GM19438 (cell line): ENCODE data around the gene ZNF597.
"Not testable (repeated sequence)": the region's sequence is repeated elsewhere in the genome, so short reads cannot be mapped to it uniquely, and the experiment has no call there.

ENCODE experiments used
- ATAC-seq: cut with Tn5 transposase; IDR thresholded peaks from one replicate; pipeline ENCODE4 v1.9.1; 2021; ENCODE audit warnings: low read depth; ENCODE audit not compliant: unreplicated experiment

ZNF597 gene

DNA sequence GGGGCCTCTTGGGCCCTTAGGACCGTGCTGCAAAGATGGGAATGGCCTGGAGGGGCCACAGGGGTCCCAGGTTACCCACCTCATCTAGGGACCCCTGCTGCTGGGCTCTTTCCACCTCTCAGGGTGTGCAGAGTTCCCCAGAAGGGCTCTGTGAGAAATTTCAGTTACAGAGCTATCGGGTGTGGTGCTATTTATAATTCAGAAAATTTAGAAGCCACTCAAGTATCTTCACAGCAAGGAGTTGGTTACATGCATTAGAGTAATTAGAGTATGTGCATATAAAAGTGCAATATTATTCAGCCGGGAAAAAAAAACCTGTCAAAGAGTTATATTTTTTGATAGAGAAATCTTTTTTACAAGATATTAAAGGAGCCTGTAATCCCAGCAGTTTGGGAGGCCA lies 33.1 kb upstream of the ZNF597 start:
- no peak for ATAC-seq

DNA sequence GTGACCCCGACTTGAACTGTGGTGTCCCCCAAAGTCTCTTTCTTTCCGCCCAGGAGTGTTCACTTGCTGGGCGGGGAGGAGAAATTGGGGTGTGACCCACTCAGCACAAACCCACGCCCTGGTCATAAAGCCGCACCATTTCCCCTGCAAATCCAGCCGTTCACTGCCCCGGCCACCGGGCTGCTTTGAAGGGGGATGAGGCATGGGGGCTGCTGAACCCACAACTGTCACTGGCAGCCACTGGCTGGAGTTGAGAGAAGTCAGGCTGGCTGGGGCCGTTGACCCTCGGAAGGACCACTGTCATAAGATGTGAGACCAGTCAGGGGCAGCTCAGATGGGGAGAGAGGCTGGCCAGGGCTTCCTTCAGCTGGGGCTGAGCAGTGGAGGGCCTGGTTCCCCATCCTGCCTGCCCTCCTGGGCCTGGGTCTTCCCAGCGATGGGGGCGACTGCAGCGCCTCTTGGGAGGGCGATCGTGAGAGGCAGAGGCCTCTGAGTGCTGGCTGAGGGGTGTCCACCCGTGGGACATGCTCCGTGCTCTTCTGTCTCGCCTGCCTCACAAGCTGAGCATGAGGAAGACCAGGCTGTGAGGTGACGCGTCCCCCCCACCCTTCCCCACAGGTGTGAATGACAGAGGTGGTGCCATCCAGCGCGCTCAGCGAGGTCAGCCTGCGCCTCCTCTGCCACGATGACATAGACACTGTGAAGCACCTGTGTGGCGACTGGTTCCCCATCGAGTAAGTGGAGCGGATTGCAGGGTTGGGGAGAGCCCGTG lies 32.5 kb upstream of the ZNF597 start:
- ATAC-seq = no peak

DNA sequence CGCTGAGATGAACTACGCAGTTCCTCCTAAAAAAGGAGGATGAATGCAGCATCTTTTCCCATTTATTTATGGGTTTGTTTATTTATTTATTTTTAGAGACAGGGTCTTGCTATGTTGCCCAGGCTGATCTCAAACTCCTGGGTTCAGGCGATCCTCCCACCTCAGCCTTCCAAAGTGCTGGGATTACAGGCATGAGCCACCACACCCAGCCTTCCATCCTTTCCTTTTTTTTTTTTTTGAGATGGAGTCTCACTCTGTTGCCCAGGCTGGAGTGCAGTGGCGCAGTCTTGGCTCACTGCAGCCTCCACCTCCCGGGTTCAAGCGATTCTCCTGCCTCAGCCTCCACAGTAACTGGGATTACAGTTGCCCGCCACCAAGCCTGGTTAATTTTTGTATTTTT lies 31.6 kb upstream of the ZNF597 start:
- not testable (repeated sequence) for ATAC-seq

DNA sequence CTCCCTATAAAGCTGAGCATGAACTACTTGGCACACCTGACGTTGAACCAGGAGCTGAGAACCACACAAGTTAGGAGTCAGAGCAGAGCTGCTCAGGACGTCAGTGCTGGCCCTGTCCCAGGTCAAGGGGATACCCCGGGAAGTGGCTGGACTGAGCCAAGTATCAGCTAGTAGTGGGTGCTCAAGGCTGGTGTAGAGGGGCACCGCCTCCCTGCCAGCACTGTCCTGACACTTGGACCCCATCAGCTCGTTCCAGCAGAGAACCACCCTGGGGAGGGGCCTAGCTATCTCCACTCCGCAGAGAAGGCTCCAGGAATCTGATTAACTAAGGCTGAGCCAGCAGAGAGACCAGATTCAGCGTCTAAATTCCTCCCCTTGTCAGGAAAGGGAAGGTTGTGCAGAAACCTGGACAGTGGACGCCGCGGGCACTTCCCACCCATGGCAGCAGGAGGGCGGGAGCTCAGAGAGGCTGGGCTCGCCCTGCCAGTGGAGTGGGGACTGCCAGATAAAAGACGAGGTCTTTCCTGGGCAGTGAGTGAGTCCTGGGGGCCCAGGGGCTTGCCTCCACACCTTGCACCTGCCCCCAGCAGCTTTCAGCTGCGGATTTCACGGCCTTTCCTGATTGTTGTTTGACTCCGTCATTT lies 31.0 kb upstream of the ZNF597 start:
- no peak for ATAC-seq

DNA sequence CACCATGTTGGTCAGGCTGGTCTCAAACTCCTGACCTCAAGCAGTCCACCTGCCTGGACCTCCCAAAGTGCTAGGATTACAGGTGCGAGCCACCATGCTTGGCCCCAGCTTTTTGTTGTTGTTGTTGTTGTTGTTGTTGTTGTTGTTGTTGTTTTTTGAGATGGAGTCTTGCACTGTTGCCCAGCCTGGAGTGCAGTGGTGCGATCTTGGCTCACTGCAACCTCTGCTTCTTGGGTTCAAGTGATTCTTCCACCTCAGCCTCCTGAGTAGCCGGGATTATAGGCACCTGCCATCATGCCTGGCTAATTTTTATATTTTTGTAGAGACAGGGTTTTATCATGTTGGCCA lies 30.3 kb upstream of the ZNF597 start:
- ATAC-seq = not testable (repeated sequence)

DNA sequence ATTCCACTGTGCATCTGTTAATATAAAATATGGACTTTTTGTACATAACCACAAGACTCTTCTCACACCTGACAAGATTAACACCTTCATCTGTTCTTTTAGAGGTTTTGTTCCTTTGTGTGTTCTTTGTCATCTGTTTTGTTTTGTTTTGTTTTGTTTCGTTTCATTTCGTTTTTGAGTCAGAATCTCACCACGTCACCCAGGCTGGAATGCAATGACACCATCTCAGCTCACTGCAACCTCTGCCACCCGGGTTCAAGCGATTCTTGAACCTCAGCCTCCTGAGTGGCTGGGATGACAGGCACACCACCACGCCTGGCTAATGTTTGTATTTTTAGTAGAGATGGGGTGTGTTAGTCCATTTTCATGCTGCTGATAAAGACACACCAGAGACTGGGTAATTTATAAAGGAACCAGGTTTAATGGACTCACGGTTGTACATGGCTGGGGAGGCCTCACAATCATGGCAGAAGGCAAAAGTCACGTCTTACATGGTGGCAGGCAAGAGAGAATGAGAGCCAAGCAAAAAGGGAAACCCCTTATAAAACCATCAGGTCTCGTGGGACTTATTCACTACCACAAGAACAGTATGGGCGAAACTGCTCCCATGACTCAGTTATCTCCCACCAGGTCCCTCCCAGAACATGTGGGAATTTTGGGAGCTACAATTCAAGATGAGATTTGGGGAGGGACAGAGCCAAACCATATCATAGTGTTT lies 29.7 kb upstream of the ZNF597 start:
- ATAC-seq = no peak

DNA sequence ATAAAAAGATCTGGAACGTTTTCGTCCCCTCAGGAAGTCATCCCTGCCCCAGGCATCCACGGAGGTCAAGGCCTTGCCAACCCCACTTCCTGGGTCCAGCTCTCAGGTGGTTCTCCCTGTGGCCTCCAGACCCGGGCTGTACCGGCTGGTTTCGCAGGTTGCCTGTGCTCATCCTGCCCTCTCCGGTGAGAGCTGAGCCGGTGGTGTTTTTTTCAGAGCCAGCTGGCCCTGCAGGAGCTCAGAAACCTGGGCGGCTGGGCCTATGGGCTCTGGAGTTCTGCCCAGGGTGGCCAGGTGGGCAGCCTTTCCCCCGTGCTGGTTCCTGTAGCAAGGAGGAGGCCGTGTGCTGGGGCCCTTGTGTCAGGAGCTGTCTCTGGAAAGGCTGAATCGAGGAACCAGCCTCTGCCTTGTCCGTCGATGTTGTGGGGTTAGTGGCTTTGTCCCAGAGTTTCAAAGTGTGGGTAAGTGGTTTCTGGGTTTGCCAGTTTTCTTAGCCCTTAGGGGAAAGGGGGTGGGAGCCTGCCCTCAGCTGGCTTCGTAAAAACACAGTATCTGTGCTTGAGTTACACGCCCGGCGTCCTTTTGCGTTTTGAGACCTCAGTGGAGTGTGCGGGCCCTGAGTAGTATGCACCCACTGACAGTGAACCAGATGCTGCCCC lies 28.3 kb upstream of the ZNF597 start:
- ATAC-seq = no peak

DNA sequence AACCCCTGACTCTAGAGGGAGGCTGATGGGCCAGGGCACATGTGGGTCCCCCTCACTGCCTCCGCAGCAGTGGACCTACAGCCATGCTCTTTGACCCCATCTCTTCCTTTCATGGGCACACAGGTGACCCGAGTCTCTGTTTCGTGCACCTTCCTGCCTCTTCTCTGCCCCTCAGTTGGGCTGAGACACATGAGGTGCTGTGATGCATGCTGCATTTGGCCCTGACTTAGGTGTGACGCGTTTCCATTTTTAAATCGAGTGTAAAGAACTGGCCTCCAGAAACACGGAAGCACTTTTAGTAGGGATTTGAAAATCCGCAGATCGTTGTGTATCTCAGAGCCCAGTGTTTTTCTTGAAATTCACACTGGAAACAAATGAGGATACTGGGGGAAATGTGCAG lies 27.4 kb upstream of the ZNF597 start:
- no peak for ATAC-seq

DNA sequence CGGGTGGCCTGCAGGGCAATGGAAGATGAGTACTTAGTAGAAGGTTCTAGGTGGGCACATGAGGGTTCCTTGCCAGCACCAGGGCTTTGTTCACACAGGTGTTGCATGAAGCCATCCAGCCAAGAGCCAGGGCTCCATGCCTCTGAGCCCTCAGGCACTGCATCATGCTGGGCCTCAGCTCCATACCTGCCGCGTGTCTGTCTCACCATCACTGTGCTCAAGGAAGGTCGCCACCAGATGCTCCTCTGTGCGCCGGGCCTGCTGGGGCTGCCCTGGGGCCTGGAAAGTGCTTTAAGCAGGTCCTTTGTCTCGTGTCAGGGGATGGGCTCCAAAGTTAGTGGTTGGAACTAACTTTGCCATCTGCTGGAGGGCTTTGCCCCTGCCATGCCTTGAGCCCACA lies 26.4 kb upstream of the ZNF597 start:
- ATAC-seq = no peak

DNA sequence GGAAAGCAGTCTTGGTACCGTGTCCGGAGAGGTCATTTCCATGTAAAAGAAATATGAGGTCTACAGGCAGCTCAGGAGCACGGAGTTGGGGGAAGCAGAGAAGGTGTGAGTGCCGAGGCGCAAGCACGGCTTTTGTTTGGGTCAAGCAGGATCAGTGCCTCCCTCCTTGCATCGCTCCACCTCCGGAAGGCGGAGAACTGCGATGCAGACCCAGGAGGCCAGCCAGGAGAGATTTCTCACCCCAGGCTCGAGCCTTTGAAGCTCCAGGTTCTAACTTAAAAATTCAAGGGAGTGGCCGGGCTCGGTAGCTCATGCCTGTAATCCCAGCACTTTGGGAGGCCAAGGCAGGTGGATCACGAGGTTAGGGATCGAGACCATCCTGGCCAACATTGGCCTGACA lies 25.2 kb upstream of the ZNF597 start:
- no peak for ATAC-seq

DNA sequence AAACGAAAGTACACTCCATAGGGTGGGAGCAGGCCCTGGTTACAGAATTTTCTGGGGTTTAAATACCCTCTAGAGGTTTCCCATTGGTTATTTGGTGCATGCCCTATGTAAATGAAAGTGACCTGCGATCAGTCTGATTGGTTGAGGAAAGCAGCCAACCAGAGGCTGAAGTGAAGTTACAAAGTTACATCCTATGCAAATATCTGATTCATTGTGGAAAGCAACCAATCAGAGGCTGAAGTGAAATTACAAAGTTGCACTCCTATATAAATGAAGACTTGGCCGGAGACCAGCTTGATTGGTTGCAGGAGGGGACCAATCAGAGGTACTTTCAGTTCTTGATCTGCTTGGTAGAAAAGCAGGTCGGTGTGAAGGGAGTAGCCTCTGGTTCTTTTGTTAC lies 24.6 kb upstream of the ZNF597 start:
- ATAC-seq = no peak

DNA sequence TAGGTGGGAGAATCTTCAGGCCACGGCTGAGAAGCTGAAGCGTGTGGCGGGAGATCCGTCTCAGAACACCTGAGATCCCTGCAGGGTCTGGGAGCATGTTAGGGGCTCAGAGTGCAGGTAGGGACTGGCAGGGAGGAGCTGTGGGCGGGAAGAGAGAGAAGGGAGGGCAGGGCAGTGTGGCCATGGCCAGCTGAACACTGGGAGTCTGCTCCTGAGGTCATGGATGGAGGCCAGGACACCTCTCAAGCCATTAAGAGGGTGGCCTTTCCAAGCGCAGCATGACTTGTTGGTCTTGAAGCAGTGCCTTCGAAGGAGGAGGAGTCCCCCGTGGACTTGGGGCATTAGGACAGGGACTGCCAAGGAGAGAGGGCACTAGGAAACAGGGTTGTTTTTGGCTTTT lies 23.9 kb upstream of the ZNF597 start:
- no peak for ATAC-seq

DNA sequence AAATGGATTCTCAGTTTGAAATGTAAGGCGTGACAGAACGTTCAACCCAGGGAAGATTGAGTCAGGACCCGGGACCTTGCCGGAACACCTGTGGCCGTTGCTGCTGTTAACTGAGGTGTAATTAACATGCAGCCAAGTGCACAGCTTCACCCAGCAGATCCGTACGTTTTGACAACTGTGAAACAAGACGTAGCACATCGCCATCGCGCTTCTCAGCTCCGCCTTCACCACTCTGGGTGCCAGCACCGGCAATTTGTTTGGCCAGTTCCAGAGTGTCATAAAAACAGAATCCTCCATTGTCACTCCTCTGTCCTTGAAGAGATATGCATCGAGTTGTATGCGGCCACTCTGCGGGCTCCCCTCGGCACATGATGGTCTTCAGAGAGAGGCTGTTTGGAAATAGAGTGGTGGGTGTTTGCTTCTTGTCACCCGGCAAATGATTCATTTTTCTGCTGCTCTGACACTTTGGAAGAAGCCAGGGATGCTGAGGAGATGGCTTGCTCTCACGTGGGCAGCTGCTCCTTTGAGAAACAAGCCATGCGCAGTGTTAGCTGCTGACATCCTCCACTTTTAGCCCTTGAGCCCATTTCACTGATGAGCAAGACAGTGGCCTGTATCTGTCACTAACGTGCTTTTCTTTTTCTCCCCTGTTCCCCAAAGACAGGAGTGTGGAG lies 22.7 kb upstream of the ZNF597 start:
- no peak for ATAC-seq

DNA sequence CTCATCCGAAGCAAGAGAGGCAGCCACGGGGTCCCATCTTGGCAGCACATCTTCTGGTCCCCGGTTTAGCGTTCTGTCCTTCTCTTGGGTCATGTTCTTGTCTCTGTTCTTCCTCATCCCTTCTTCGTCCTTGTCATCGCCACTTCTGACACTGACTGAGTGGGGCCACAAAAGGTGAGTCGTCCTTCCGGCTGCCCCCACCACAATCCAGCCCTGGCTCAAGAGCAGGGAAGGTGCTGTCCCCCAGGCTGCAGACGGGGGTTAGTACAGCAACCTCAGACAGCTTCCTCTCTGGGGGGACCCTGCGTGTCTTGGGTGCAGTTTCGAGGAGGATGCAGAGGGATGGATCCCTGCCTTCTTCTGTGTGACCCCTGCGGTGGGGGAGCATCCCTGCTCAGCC lies 22.0 kb upstream of the ZNF597 start:
- ATAC-seq = no peak

DNA sequence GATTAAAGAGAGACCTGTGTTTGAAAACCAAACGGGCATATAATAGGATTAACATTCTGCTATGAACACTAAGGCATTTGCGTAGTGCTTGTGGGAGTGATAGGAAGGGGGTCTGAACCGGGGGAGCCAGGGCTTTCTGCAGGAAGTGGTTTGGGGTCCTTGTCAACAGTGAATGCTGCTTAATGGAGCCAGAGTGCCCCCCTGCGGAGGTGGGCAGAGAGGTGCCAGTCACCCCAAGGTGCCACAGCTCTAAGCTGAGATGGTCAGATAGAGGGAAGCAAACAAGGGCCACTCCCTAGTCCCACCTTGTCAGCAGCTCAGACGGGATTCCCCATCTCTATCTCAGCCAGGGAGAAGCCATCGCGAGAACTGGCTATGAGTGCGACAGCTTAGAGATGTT lies 17.8 kb upstream of the ZNF597 start:
- no peak for ATAC-seq

DNA sequence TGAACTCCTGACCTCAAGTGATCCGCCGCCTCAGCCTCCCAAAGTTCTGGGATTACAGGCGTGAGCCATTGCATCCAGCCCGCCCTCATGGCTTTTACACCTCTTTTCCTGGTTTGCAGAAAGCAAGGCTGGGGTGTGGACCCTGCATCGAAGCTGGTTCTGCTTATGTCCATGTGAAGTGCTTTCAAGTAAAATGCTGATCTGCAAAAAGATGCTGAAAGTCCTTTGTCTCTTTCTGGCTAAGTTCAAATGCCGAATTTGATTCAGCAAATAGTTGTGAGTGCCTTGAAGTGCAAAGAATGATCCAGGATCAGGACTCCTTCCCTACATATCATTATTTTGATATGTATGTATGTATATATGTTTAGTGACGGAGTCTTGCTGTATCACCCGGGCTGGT lies 17.3 kb upstream of the ZNF597 start:
- ATAC-seq = no peak

DNA sequence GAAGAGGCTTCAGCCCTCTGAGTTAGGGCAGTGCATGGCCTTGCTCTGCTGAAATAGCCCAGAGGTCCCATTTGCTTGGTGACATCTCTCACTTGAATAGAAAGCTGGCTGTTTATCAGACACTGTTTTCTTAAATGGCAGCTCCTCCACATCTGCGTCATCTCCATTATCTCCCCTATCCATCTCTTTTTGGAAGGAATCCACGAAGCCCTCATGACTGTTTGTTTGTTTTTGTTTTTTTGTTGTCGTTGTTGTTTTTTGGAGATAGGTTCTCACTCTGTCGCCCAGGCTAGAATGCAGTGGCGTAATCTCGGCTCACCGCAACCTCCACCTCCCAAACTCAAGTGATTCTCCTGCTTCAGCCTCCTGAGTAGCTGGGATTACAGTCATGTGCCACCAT lies 16.8 kb upstream of the ZNF597 start:
- no peak for ATAC-seq

DNA sequence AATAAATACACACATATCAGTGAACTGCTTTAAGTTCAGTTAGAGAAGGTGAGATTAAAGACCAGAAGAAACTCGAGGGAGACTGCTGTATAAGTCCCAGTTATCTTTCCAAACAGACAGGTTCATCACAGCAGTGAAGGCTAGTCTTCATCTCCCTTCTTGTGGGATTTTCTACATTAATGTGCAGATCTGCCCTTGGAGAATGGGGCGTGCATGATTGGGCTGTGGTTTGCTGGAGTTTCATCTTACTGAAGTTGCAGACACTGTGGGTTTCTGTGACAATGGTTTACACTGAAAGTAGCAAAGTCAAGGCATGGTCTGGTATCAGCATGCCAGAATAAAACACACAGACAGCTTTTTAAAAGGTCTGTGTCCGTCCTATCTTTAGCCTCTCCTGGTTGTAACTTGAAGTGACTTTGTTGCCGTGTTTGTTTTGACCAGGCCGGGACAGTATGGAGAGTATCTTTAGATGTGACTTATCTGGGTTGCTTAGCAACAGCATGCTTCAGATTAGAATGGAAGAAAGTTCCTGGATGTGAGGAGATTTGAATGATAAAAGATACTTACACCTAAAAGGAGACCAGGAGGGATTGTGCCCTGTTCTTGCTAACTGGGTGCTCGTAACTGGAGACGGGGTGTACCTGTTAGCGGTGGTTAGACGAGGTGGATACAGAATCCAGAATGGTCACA lies 16.2 kb upstream of the ZNF597 start:
- ATAC-seq = no peak

DNA sequence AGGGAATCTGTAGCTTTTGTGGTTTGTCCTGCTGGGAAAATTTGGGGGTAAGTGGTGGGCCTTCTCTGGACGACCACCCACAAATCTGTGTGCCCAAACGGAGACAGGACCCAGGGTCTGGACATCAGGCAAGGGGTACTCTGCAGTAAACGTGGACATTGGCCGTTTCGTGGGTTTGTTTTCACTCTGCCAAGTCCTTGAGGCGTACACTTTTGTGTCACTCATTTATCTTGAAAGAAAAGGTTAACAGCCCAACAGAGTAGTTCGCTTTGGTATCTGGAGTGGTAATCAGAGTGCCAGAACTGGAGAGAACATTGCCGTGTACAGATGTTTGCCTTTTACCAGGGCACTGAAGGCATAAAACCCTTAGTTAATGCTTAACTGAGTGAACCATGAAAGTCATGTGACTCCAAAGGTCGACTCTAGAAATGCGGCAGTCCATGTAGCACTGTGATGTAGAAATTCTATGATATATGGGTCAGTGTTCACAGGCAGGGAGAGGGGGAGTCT lies 15.6 kb upstream of the ZNF597 start:
- ATAC-seq = peak; percentile 45

DNA sequence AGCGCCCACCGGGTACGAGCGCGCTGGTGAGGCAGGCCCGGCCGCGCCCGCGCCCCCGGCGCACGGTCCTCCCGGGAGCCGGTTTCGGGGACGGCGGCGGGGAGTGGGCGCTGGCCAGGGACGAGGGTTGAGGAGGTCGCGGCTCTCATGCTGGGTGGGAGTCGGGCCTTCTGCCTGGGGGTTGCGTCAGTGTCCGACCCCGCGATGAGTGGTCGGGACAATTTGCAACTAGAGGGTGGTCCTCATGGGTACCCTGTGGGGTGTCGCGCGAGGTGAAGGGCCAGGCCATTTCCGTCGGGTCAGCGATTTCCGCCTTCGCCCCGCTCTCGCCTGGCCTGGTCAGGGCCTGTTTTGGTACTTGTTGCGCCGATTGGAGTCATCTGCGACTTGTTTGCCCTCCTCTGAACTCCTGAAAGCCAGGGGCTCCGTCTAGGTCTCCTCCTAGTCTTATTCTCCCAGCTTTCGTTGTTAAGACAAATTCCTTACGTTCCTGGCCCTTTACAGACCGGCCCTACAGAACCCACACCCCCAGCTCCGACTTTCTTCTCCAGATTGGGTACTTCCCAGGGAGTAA lies 15.1 kb upstream of the ZNF597 start:
- ATAC-seq = peak; percentile 6
